Activated effector memory CD4-positive, alpha-beta T cell treated with anti-CD3 and anti-CD28 coated beads, Interleukin-2, amount 50 U/mL, for 16 hours (primary cell): ENCODE measurements around the gene MMP21.

Experiments used
- DNase-seq: peaks from one replicate; pipeline ENCODE4 v3.0.0-alpha.2; 2020

MMP21 gene

DNA sequence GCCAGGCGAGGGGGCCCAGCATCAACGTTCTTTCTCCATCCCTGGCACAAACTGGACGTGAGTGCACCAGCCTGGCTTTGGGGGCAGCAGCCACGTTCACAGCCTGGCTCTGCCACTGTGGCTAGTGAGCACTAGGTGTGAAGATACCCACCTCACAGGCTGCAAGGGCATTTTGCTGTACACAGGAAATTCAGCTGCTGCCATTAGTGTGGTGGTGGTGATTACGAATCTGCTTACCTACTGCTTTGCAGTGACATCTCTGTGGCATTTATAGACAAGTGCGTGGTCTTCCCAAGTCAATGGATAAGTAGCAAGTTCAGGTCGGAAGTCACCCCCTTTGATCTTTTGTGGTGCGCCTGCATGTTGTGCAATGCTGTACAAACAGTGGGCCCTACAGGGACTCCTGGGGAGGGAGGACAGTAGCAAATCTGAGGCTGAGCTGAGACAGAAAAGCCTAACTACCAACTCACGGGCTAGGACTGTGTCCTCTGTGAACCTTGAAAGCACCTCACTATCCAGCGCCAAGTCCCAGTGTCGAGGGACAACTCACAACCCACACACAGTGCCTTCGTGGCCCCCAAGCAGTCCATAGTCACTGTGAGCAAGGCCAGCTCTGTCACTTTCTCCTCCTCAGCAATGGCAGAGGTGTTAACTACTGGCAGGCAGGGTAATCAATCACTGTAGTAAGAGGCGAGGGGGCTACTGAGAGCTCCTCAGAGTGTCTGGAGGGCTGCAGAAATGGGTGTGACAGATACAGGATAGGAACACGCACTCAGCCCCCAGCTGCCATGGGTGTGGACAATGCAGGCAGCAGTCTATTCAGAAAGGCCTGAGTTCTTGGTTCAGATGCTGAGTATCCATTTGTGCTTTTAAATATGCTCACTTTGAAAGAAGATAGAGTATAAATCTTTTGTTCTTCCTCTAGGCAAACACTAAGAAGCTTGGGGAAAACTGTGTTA, 17.0 kb upstream of the MMP21 start:
- DNase-seq = no peak

DNA sequence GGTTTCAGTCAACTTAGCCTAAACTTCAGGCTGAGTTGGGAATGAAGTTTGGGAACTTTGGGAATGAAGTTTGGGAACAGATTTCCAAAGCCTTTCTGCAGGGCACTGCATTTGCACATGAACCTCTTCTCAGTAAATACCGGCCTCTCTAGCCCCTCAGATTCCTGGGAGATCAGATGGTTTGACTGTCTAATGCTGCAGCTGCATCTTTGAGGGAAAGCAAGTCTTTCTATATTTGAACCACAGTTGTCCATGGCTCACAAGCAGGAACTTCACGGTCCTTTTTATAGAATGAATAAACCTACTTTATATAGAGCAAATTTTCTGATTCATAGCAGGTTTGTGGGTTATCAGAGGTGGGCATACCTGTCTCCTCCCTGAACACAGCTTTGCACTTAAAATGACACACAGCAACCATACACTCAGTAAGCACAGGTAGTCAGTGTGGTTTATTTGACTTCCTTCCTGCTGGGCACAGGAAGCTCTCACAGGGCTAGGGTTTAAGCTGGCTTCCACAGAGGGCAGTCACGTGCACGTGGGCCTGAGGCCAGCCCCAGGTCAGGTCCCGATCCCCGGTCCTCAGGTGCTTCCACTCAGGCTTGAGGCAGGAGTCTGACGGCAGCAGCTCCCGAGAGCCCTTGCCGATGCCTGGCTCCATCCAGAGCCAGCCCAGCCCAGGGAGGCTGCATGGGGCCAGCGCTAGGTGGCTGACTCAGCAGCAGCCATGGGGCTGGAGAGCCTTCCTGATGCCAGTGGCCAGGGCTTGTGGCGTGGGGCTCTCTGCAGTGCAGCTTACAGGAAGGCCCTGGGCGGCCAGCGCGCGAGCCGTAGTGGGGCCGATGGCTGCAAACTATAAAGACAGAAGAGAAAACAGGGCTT, 12.8 kb upstream of the MMP21 start:
- no peak for DNase-seq

DNA sequence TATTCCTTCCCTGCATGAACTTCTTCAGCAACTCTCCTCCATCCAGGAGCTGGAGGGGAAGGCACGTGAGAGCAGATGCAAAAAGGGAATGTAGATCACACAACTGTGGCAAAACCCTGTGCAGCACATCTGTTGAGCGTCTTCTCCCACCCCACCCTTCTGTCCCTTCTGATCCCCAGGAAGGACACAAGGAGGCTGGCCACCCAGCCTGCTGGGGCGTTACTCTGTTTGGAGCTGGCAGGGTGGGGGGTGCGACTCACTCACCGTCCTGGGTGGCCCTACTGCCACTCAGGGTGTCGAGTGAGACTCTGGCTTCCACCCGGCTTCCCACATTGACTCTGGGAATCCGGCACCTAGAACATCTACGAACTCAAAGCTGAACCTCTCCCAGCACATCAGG, 10.2 kb upstream of the MMP21 start:
- DNase-seq = no peak

DNA sequence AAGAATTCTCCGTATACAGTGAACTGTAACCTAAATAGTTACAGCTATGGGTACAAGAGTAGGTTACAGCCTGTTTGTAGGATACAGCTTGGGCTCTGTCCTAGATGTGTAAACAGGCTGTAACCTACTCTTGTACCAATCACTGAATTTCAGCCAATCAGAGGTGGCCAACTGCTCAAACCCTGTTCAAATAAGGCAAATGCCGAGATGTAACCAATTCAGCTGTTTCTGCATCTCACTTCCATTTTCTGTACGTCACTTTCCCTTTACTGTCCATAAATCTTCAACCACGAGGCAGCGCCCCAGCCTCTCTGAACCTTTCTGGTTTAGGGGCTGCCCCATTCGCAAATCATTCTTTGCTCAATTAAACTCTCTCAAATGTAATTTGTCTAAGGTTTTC, 8.3 kb upstream of the MMP21 start:
- no peak for DNase-seq

DNA sequence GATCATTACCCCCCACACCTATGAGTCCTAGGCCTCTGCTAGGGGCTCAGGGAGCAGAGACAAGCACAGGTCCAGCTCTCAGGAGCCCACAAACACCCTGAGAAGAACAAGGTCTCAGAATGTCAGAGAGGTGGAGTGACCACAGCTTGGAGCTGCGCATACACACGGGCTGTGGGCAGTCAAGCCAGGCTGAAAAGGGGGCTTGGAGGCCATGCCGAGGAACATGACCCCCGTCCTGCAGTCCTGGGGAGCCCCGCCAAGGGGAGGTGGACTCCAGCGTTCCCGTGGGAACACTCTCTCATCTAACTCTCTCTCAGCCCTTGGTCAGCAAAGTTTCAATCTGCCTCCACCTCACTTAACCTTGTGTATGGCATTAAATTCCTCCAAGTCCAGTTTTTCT, 7.8 kb upstream of the MMP21 start:
- DNase-seq = no peak

DNA sequence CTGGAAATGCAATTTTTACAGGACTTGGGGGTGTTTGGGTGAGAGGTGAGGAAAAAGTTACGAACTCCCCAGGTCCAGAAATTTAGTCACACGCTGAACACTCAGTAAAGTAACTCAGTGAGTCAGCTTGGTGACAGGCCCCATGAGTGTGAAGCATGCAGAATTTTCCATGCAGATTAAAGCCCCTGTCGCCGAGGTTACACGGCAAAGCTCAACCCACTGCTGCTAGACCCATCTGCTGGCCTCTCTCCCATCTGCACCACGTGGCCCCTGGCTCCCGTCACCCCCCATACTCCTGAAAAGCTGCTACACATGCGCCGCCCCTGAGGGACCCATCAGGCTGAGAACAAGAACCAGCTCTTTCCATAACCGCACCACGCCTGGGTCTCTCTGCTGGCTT, 7.0 kb upstream of the MMP21 start:
- no peak for DNase-seq

DNA sequence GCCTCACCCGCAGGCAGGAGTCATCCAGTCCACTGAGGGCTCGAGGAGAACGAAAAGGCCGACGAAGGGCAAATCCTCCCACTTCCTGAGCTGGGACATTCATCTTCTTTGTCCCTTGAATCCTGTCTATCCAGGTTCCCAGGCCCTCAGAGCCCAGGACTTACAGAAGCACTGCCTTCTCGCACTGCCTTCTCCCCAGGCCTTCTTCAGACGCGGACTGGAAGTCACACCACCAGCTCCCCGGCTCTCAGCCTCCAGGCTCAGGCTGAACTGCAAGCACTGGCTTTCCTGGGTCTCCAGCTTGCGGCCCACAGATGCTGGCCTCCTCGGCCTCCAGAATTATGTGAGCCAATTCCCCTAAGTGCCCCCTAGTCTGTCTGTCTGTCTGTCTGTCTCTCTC, 6.4 kb upstream of the MMP21 start:
- DNase-seq = no peak

DNA sequence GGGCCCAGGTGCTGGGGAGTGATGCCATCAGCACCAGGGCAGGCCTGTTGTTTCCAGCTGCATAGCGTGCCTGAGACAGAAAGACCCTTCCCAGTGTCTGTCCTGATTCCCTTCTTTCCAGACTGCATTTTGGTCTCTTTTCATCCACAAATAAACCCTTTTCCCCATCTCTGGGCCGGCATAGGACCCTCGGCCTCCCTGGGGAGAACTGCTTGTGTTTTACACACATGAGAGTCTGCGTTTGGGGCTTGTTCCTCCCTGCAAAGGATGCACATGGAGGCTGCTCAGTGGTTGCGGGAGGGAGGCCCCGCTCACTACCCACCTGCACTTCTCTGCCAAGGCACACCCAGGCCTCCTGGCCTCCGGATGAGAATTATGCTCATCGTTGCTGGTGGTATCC, 5.8 kb upstream of the MMP21 start:
- no peak for DNase-seq

DNA sequence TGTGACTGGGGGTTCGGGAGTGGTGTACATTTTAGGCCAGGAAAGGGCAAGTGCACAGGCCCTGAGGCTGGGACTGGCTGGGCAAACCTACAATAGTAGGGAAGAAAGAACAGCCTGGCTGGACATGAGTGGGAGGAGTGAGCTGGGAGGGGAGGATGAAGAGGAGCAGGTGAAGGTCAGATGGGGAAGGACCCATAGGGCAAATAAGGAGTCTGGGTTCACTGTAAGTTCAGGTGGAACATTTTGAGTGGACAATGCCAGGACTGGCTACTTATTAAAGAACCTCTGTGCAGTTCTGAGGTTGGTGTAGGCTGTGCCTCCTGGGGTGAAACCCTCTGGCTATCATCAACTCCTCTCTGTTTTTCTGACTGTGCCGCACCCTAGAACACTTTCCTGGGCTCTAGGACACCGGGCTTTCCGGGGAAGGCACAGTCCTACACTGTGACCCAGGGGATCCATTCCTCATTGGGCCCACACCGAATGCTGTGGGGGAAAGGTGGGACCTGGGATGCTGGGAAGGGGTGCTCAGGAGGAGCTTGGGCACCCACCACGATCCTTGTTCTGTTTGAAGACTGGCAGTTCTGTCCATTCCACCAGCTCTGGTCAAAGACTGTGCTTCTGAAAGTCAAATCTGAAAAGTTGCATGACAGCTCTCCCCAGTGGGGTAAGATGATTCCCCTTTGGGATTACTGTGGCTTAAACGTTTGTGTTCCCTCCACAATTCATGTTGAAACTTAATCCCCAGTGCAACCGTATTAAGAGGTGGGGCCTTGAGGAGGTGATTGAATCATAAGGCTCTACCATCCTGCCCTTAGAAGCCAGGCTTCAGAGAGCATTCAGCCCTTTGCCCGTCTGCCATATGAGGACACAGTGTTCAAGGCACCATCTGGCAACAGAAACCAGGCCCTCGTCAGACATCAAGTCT, 4.0 kb upstream of the MMP21 start:
- DNase-seq = peak; percentile 39

DNA sequence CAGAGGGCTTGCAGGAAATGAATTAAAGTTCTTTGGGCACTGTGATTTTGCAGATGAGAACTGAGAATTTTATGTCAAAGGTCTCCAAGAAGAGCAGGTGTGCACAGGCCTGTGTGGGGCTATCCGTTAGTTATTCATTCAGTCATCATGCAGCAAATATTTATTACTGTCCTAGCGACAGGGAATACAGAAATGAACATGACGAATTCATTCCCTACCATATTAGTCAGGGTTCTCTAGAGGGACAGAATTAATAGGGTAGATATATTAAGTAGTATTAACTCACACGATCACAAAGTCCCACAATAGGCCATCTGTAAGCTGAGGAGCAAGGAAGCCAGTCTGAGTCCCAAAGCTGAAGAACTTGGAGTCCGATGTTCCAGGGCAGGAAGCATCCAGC, 2.9 kb upstream of the MMP21 start:
- DNase-seq = no peak

DNA sequence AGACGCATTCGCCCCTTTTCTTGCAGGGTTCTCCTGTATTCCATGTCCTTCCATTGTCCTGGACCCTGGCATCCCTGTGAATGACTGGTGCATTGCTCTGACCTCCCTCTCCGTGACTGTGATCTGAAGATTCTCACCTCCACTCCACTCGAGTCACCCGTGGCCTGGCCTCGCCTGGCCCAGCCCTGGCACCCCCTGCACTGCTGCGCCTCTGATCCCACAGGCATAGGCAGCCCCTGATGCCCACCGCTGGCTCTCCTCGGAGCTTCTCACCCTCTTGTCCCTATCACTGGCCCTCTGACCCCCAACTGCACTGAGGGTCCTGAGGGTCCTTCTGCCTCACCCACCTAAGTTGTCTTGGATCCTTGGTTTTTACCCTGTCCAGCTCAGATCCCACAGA, 2.2 kb upstream of the MMP21 start:
- DNase-seq = no peak

DNA sequence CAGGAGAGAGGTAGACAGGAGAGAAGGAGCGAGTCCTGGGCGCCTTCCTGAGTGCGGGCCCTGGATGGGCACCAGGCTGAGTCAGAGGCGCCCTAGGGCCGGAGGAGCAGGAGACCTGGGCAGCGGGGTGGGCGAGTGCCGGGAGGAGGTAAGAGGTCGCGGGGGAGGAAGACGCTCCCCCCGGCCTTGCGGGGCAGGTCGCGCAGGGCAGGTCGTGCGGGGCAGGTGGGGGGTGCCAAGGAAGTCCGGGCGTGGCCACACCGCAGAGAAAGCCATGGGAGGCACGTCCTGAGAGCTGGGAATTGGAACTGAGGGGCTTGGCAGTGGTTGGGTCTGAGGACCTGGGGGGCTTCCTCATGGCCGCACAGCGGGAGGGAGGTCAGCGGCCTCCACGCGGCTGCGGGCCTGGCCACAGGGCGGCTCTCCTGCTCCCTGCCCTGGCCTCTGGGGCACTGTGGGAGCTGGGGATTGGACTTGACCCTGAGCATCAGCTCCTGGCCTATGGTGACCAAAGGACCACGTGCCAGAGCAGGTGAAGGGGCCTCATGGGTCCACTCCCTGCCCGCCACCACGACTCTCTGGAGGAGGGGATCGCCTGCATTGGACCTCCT, 935 bp downstream of the MMP21 start:
- DNase-seq = no peak

DNA sequence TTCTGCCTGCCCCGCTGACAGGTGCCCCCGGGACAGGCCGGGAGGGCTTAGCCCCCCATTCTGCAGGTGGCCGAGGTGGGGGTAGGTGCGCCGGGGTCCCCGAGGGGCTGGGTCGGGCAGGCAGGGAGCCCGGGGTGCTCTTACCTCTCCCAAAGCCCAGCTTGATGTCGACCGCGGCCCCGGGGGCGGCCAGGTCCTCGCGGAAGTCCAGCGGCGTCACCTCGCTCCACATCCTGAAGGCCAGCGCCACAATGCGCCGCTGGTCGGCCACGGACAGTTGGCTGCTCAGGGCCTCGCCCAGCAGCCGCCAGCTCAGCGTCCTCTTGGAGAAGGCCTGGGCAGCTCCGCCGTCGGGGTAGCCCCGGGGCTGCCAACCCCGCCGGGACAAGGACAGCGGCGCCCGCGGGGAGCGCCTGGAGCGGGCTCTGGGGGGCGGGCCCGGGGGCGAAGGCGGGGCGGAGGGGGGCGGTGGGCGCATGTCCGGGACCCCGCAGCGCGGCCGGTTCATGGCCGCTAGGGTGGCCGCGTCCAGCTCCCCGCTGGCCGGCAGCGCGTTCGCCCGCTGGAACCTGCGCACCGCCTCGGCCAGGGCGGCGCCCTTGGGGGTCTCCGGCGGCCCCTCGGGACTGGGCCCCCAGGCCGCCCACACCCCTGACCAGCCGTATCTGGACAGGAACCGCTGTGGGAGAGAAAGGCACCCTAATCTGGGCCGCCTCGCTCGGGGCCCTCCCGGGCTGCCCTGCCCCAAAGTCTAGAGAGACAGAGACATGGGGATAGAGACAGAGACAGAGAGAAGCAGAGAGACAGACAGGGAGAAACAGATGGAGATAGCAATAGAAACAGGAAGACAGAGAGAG, 1.7 kb downstream of the MMP21 start:
- no peak for DNase-seq

DNA sequence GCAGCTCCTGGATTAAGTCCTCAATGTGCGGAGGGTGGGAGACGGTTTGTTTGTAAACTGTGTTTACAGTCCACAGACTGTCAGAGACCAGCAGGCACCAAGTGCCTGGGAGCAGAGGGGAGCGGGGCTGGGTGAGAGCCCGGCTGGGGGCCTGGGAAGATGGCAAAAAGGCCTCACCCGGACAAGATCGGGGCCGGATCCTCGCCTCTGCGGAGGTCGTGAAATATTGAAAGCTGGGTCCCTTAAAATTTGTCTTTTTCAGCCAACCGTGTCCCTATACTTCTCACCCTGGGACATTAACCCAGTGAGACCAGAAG, 2.8 kb downstream of the MMP21 start:
- DNase-seq = no peak

DNA sequence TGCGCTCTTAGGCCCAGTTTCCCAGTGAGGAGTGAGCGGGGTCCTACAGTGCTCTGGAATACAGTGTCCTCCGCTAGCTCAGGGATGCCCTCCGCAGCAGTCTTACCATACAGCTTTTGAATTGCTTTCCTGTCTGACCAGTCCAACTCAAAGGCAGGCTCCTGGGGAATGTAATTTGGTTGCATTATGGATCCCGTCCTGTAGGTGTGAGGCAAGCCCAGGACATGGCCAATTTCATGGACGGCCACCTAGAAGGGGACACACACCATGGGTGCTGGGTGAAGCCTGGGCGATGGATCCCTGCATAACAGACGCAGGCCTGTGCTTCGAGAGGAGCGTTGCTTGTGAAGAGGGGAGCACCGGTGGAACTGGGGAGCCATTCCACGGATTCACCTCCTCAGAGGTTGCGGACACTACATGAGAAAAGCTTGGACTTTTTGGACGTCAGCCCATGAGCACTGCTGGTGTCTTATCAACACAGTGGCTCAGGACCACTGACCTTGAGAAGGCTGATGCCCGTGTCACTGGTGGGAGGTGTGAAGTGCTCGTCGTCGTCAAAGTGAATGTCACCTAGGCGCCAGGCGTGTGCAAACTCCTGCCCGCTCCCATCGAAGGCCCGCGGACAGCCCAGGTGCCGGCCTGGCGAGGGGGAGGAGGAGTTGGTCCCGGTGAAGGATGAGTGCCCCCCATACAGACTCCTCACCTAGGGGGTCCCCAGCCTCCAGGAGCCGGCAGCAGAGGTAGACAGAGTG, 3.3 kb downstream of the MMP21 start:
- DNase-seq = no peak

DNA sequence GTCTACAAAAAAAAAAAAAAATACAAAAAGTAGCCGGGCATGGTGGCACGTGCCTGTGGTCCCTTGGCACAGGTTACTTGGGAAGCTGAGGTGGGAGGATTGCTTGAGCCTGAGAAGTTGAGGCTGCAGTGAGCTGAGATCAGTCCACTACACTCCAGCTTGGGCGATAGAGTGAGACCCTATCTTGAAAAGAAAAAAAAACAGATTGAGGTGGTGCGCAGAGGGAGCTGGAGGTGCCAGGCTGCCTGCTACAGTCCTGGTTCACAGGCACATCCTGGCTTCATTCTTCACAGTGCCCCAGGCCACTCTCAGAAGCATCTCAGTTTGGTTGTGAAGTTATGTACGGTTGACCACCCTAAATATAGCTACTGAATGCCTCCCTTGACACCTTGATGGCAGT, 4.8 kb downstream of the MMP21 start:
- DNase-seq = no peak

DNA sequence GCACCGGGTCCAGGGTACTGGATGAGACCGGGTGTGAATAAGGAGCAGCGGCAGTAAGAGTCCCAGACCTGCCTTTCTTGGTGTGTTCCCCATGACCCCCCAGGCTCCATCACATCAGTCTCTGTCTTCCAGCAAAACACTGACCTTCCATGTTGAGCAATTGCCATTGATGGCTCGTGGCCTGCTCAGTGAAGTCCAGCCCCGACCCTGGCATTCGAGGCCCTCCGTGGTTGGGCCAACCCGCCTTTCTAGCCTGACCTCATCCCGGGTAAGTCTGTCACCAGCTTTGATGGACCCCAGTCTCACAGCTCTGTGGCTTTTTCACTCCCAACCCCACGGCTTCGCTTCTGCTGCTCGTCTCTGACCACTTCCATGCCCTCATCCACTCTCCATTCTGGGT, 6.4 kb downstream of the MMP21 start:
- DNase-seq = no peak

DNA sequence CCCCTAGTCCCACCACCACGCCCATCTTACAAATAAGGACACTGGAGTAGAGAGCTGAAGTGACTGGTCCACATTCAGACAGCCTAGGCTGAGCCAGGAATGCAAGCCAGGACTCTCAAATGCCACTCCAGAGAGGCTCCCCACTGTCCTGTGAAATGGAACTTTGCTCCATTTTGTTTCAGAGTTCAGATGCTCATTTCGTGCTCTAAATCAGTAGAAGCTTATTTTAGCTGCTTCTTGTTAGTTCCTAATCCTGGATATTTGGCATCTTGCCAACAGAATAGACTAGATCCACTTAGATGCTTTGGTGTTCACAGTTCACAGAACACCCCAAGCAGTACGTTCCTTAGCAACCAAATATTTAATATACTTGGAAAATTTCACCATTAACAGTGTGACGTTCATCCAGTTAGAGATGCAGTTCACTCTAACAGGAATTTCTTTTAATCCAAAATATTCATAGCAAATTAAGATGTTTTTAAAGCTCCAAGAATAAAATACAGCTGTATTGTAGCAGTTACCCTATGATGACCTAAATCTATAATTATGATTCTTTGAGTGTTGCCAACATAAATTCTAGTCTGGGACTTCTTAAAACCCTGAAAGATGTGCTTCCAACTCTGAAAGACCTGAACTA, 7.3 kb downstream of the MMP21 start:
- DNase-seq = no peak

DNA sequence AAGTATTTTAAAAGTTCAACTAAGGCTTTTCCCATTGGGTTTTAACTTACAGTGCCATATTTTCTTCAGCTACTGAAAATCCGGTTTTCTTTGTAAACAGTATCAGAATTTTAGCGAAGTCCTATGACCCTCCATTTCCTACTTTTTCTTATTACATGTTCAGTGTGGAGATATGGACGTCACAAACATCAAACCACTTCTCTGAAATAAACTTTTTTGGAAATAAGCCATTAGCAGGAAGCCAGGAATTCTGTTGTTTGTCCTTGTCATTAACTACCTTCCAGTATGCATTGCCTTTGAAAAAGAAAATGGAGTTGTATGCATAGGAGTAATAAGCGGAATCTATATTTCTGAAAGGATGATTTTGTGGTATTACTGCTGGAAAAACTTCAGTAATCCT, 9.1 kb downstream of the MMP21 start:
- DNase-seq = no peak

DNA sequence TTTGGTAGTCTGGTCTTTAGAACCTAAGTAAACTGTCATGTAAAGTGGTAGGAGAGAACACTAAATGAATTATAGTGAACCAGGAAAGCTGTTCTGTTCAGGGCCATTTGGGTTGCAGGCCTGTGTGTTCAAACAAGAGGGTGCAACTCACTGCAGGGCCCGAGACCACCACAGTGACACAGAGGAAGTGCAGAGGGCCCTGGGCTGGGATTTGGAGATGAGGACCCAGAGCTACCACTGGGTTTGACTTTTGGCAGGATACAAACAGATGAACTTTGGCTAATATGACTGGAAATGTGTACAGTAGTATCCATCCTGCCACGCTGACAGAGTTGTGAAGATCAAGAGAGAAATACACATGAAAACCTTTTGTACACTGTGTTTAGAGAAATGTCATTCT, 9.8 kb downstream of the MMP21 start:
- DNase-seq = no peak
